ENCODE measurements around the gene KLHL1. TPM values are rescaled to one million over a fixed set of nuclear protein-coding genes. Genes with fewer than 3 reads are reported as not detected.

Gene KLHL1
- total and polyA plus RNA-seq, 2 of the 13 experiments (the other 11 are each of a cell fraction or from before 2014, with no cell fraction given), result 0.01 TPM; not detected in 1

DNA sequence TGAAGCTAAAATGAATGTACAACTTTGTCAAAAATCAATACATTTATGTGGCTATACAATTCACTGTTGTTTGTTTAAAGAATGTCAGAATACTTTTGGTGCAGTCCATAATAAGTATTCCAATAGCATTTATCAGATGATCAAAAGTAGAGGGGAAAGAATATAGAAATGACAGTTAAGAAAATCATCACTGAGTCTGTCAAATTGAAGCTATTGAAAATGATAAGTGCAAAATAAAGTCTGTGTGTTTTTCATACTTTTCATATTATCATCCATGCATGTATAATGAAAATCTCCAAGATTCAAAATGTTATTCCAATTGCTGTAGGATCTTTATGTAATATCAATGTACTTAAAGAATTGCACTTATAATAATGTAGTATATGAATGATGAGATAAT is 93.9 kb downstream of the KLHL1 start:
- BruUV-seq (replicated peaks), result no TSS peak
- POLR2A ChIA-PET, result no interaction called here
- Histone ChIP-seq H3K36me3 (replicated peaks in 1 of 2; ENCODE audit: control insufficient read depth in 1 of 2, insufficient read depth in 2 of 2, low read length in 2 of 2) (no peaks in the 10 kb centered on the region), H3K27me3 (ENCODE audit: control insufficient read depth in 1 of 2, insufficient read depth in 2 of 2, low read length in 2 of 2) (no peaks in the 10 kb centered on the region), H3K79me2 (ENCODE audit: insufficient read depth, low read length) (no peaks in the 10 kb centered on the region), H3K4me3 (replicated peaks in 1 of 3; ENCODE audit: insufficient read depth in 1 of 3, low read depth in 2 of 3, low read length in 3 of 3) (no peak overlapping the region), H3K27ac (ENCODE audit: extremely low read length, insufficient read depth, low read length) (no peak overlapping the region), H3K9me3 (ENCODE audit: low read length) (peaks cover 5% of the 10 kb centered on the region; the same call in 1 of the 2 replicates), H2AFZ (ENCODE audit: low read length) (no peak overlapping the region), H3K4me1 (ENCODE audit: insufficient read depth, low read length) (no peaks in the 10 kb centered on the region), H4K20me1 (ENCODE audit: insufficient read depth, low read length) (no peaks in the 10 kb centered on the region), H3K9ac (ENCODE audit: insufficient read depth, low read depth, low read length) (no peak overlapping the region), H3K4me2 (ENCODE audit: low read depth, low read length) (no peak overlapping the region)
- TF ChIP-seq HIVEP1 (CRISPR knock-in tag; IDR thresholded peaks at IDR 0.05), result no peak
- TF ChIP-seq MIER2 (CRISPR knock-in tag; IDR thresholded peaks at IDR 0.05), result no peak
- no peak for TF ChIP-seq ZSCAN25 (CRISPR knock-in tag; IDR thresholded peaks at IDR 0.05)
- TF ChIP-seq ZNF703 (CRISPR knock-in tag; IDR thresholded peaks at IDR 0.05; ENCODE audit: borderline replicate concordance), result no peak
- no peak for TF ChIP-seq SRY (CRISPR knock-in tag; IDR thresholded peaks at IDR 0.05)
- no peak for TF ChIP-seq THAP11 (CRISPR knock-in tag; IDR thresholded peaks at IDR 0.05)
- TF ChIP-seq STAT6 (CRISPR knock-in tag; IDR thresholded peaks at IDR 0.05; ENCODE audit: borderline replicate concordance), result no peak
- ATAC-seq, result no peak
- CTCF ChIA-PET (ENCODE audit: low intra/inter-chr PET ratio, low total read pairs), result no interaction called here
- FAIRE-seq, result no peak
- intact Hi-C loops (cut with micrococcal nuclease; ENCODE audit: unreplicated experiment) (no loop called here), in situ Hi-C loops (cut with HindIII; ENCODE audit: extremely low pct_ligation_motif_present, low pct_unique_long_range_greater_than_20kb) (no loop called here)
- no peak for DNase-seq (ENCODE audit: low spot score)

DNA sequence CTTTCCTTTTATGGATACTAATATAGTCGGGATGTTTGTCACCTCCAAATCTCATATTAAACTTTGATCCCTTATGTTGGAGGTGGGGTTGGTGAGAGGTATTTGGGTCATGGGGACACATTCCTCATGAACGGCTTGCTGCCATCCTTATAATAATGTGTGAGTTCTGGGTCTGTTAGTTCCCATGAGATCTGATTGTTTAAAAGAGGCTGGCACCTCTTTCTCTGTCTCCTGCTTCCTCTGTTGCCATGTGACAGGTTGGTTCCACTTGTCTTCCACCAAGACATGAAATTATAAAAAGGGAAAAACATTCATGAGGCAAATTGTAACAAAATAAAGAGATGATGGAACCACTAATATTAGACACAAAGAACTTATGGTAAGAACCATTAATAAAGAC is 108.4 kb downstream of the KLHL1 start:
- Histone ChIP-seq H3K79me2 (ENCODE audit: insufficient read depth, low read length) (no peaks in the 10 kb centered on the region), H3K4me3 (replicated peaks in 1 of 3; ENCODE audit: insufficient read depth in 1 of 3, low read depth in 2 of 3, low read length in 3 of 3) (no peak overlapping the region), H3K36me3 (replicated peaks in 1 of 2; ENCODE audit: control insufficient read depth in 1 of 2, insufficient read depth in 2 of 2, low read length in 2 of 2) (no peaks in the 10 kb centered on the region), H3K27ac (ENCODE audit: extremely low read length, insufficient read depth, low read length) (no peak overlapping the region), H3K4me1 (ENCODE audit: insufficient read depth, low read length) (no peaks in the 10 kb centered on the region), H3K27me3 (ENCODE audit: control insufficient read depth in 1 of 2, insufficient read depth in 2 of 2, low read length in 2 of 2) (no peaks in the 10 kb centered on the region), H3K4me2 (ENCODE audit: low read depth, low read length) (no peak overlapping the region), H2AFZ (ENCODE audit: low read length) (no peak overlapping the region), H4K20me1 (ENCODE audit: insufficient read depth, low read length) (no peaks in the 10 kb centered on the region), H3K9ac (ENCODE audit: insufficient read depth, low read depth, low read length) (no peak overlapping the region), H3K9me3 (ENCODE audit: low read length) (no peaks in the 10 kb centered on the region)
- in situ Hi-C loops (cut with HindIII; ENCODE audit: extremely low pct_ligation_motif_present, low pct_unique_long_range_greater_than_20kb), result no loop called here
- TF ChIP-seq PRMT3 (CRISPR knock-in tag; IDR thresholded peaks at IDR 0.05; ENCODE audit: borderline replicate concordance, low read depth) (no peak), AHR (CRISPR knock-in tag; IDR thresholded peaks at IDR 0.05) (no peak), PATZ1 (CRISPR knock-in tag; IDR thresholded peaks at IDR 0.05) (no peak), ZNF616 (CRISPR knock-in tag; IDR thresholded peaks at IDR 0.05; ENCODE audit: low read depth) (no peak), CBX5 (CRISPR knock-in tag; IDR thresholded peaks at IDR 0.05; ENCODE audit: borderline replicate concordance) (no peak)
- ChIA-PET CTCF (ENCODE audit: low intra/inter-chr PET ratio, low total read pairs) (no interaction called here), POLR2A (no interaction called here)
- FAIRE-seq, result no peak
- BruUV-seq (replicated peaks), result no TSS peak
- WGBS (ENCODE audit: low lambda C conversion rate), result 0% methylated on average over 2 of the region's 2 CpGs
- ATAC-seq, result no peak
- intact Hi-C loops (cut with micrococcal nuclease; ENCODE audit: unreplicated experiment), result no loop called here
- no peak for DNase-seq (ENCODE audit: low spot score)
